Mesodermal cell (in vitro differentiated cells): ENCODE data around the gene TP53BP2.
"Not testable (repeated sequence)": the region's sequence is repeated elsewhere in the genome, so short reads cannot be mapped to it uniquely, and the experiment has no call there.

ENCODE experiments used
- H3K27ac ChIP-seq: 2 replicates; pipeline ENCODE4 v1.7.0; 2013; ENCODE audit warnings: mild to moderate bottlenecking, low read depth, low read length, moderate library complexity; ENCODE audit not compliant: severe bottlenecking
- H3K36me3 ChIP-seq: 2 replicates; pipeline ENCODE4 v1.7.1; 2013; ENCODE audit warnings: mild to moderate bottlenecking, low read length, moderate library complexity; ENCODE audit not compliant: control insufficient read depth, insufficient read depth
- H3K4me1 ChIP-seq: one replicate; pipeline ENCODE4 v1.7.1; 2013; ENCODE audit warnings: mild to moderate bottlenecking, low read length; ENCODE audit not compliant: insufficient read depth, control insufficient read depth, poor library complexity, severe bottlenecking
- H3K4me3 ChIP-seq: 2 replicates; pipeline ENCODE4 v1.7.0; 2013; ENCODE audit warnings: low read length, control low read depth, mild to moderate bottlenecking; ENCODE audit not compliant: insufficient read depth, poor library complexity, severe bottlenecking; ENCODE audit errors: extremely low read depth
- H3K9me3 ChIP-seq: 2 replicates; pipeline ENCODE4 v1.7.1; 2013; ENCODE audit warnings: mild to moderate bottlenecking, low read length, moderate library complexity; ENCODE audit not compliant: control insufficient read depth
- whole genome bisulfite sequencing, 2 experiments: methylation state at CpG; one replicate each; pipeline ENCODE4 v1.1.5; 2013; ENCODE audit warnings: missing lambda C conversion rate in 2 of 2; ENCODE audit not compliant: insufficient coverage in 2 of 2; 5-methylcytosine and 5-hydroxymethylcytosine counted together

Gene TP53BP2

DNA sequence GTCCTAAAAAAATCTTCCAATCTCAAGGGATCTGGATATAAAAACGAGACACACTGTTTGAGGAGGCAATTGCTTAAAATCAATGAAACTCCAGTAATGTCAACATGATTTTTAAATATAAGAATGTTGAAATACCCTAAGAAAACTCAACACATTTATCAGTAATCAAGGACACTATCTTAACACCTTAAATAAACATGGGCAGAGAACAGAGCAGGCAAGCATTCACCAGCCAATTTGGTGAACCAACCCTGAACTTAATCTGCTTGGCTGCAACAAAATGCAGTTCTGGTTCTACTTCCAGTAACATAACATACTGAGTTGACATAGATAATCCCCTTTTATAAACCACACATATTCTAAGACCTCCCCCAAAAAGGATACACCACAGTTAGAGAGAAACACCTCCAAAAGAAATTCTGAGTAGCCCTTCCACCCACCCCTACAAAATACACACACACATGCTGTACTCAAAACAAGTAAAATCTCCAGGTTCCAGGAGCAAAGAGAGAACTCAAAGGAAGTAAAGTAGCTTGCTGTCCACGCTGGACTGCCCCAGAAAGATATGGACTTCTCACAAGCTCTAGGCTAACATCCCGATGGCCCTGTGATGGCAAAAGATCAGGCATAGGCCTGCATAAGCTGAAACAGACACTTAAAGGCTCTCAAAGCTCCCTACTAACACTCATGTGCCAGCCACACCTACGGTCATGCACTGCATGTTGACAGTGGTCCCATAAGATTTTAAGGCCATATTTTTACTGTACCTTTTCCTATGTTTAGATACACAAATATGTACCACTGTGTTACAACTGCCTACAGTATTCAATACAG is 30.5 kb downstream of the TP53BP2 start:
- Histone ChIP-seq H3K9me3 (no peaks in the 10 kb centered on the region), H3K4me1 (peaks cover 17% of the 10 kb centered on the region), H3K27ac (no peak overlapping the region), H3K4me3 (no peak overlapping the region), H3K36me3 (peaks cover 48% of the 10 kb centered on the region)
- WGBS, 2 experiments: 87 to 90% methylated on average over 3 of the region's 4 CpGs

DNA sequence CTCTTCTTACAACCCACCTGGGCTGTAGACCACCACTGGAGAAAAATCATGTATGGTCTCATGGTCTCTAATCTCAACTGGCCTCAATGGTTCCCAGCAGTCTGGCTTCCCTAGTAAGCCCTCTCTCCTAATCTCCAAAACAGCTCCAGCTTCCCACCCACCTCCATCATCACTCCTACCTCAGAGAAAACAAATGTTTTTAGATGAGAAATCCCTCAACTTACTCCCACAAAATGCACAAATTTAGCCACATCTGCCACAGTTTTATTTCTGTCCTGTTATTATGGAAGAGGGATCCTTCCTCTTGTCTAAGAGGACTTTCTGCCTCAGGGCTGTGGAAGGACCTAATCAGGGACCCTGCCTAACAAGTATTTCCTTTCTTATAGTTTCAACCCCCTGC is 32.1 kb downstream of the TP53BP2 start:
- Histone ChIP-seq H3K36me3 (peaks cover 48% of the 10 kb centered on the region), H3K4me3 (no peak overlapping the region), H3K4me1 (peaks cover 13% of the 10 kb centered on the region), H3K9me3 (no peaks in the 10 kb centered on the region), H3K27ac (no peak overlapping the region)

DNA sequence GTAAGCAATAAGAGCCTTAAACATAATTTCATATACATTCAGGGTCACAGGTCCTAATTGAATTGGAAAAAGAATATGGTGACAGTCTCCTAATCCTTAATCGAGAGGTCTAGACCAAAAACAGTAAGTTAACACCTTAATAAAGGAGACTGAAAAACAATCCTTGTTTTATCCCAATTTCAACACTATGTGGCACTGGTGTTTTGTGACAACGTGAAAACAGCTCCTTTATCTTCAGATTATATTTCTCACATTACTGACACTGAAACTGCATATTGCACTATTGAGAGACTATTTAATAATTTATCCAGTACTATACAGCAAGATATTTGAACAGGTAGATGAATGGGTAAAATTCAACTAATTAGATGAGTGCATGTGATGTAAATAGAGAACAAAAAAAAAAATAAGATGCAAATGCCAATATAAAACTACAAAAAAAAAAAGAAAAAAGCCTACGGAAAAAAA is 34.1 kb downstream of the TP53BP2 start:
- no CpG with 5 or more reads among the region's 3 CpGs for WGBS, 2 experiments
- peaks cover 53% of the 10 kb centered on the region for H3K36me3 ChIP-seq

GRCh38 chr1:223810586-223810985 is 35.2 kb downstream of the TP53BP2 start:
- H3K4me1 ChIP-seq: peaks cover 5% of the 10 kb centered on the region
- H3K4me3 ChIP-seq: no peak overlapping the region
- peaks cover 64% of the 10 kb centered on the region for H3K36me3 ChIP-seq
- H3K27ac ChIP-seq: no peak overlapping the region
- WGBS, 2 experiments: 83% methylated on average over 1 of the region's 2 CpGs; no CpG with 5 or more reads in 1 of the 2 experiments
- H3K9me3 ChIP-seq: peaks cover 4% of the 10 kb centered on the region

More for the DNA sequence above, 34.1 kb downstream of the TP53BP2 start:
- Histone ChIP-seq H3K9me3 (peaks cover 4% of the 10 kb centered on the region), H3K4me1 (peaks cover 13% of the 10 kb centered on the region), H3K27ac (no peak overlapping the region), H3K4me3 (no peak overlapping the region)

- H3K4me1 ChIP-seq, H3K4me3 ChIP-seq, H3K9me3 ChIP-seq, H3K27ac ChIP-seq: not testable (repeated sequence)
- peaks cover 68% of the 10 kb centered on the region for H3K36me3 ChIP-seq
- 90 to 100% methylated on average over 1 to 2 of the region's 4 CpGs for WGBS, 2 experiments
Measured at GRCh38 chr1:223809905-223810304, 35.8 kb downstream of the TP53BP2 start.

DNA sequence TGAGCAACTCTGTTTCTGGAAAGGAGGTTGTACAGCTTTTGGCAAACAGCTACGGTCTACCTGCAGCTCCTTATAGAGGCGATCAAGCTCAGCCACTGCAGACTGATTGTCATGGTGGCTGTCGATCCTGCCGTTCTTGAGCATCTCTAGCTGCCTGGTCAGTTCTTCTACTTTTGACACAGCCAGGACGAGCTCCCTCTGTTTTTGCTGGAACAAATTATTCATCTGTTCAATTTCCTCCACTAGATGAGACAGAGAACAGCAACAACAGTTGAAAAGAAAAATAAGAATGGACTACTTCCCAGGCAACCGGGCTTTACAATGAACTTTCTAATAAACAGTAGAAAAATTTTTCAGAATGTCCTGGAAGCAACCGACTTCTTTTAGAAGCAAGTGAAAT is 42.5 kb downstream of the TP53BP2 start:
- H3K4me3 ChIP-seq: no peak overlapping the region
- 97 to 100% methylated on average over 5 to 6 of the region's 7 CpGs for WGBS, 2 experiments
- no peak overlapping the region for H3K27ac ChIP-seq
- H3K9me3 ChIP-seq: peaks cover 4% of the 10 kb centered on the region
- peaks cover 79% of the 10 kb centered on the region for H3K36me3 ChIP-seq
- no peaks in the 10 kb centered on the region for H3K4me1 ChIP-seq

DNA sequence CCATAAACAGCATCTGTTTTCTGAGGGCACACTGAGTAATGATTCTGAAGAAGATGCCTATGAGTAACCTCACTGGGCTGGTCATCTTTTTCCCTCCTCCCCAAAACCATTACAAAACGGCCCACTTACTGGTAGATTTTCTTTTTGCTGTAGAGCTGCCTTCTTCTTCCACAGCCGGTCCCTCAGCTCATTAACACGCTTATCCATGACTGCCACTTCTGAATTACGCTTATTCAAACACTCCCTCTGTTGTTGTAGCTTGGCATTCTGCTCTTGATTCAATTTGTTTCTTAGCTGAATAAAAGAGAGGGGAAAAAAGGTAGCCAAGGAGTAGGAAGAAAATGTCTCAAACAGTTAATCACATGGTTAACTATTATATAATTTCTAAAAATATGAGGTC is 43.1 kb downstream of the TP53BP2 start:
- Histone ChIP-seq H3K4me3 (no peak overlapping the region), H3K27ac (no peak overlapping the region), H3K9me3 (no peaks in the 10 kb centered on the region), H3K4me1 (no peaks in the 10 kb centered on the region), H3K36me3 (peaks cover 79% of the 10 kb centered on the region)
- 79 to 80% methylated on average over 1 to 2 of the region's 4 CpGs for WGBS, 2 experiments

GRCh38 chr1:223802032-223802431 is 43.7 kb downstream of the TP53BP2 start:
- Histone ChIP-seq H3K4me1 (no peaks in the 10 kb centered on the region), H3K4me3 (no peak overlapping the region), H3K9me3 (no peaks in the 10 kb centered on the region), H3K27ac (no peak overlapping the region), H3K36me3 (peaks cover 80% of the 10 kb centered on the region)
- 94 to 97% methylated on average over 4 of the region's 7 CpGs for WGBS, 2 experiments

GRCh38 chr1:223796210-223796609 is 49.5 kb downstream of the TP53BP2 start:
- Histone ChIP-seq H3K4me3 (no peak overlapping the region), H3K36me3 (peaks cover 80% of the 10 kb centered on the region), H3K4me1 (no peaks in the 10 kb centered on the region), H3K9me3 (no peaks in the 10 kb centered on the region), H3K27ac (no peak overlapping the region)
- WGBS, 2 experiments: 97% methylated on average over 6 to 7 of the region's 7 CpGs

- Histone ChIP-seq H3K27ac (no peak overlapping the region), H3K9me3 (no peaks in the 10 kb centered on the region), H3K4me1 (no peaks in the 10 kb centered on the region), H3K36me3 (peaks cover 82% of the 10 kb centered on the region), H3K4me3 (no peak overlapping the region)
- WGBS, 2 experiments: 100% methylated on average over 5 of the region's 9 CpGs; no CpG with 5 or more reads in 1 of the 2 experiments
Measured at GRCh38 chr1:223794136-223794880, 51.4 kb downstream of the TP53BP2 start.

DNA sequence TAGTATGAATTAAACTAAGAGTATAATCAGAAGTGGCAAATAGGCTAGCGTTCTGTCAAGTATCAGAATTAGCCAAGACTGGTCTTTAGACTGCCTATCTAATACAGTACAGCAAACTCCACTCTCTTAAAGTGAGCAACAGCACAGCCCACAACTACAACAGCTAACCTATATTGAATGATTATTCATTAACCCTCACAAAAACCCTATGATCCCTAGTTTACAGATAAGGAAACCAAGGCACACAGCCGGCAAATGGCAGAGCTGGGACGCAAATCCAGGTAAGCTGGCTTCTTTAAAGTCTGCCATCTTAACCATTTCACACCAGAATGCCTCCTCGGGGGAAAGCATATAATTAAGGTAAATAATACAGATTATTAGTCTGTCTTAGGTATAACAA is 52.0 kb downstream of the TP53BP2 start:
- Histone ChIP-seq H3K4me1 (no peaks in the 10 kb centered on the region), H3K36me3 (peaks cover 82% of the 10 kb centered on the region), H3K27ac (no peak overlapping the region), H3K9me3 (no peaks in the 10 kb centered on the region), H3K4me3 (no peak overlapping the region)
- WGBS, 2 experiments: 100% methylated on average over 1 of the region's 4 CpGs; no CpG with 5 or more reads in 1 of the 2 experiments
